Fibroblast of skin of scalp (primary cell): ENCODE data around the gene ZDHHC24.

Experiments
- DNase-seq: peaks from one replicate; pipeline ENCODE4 v3.0.0-alpha.2; 2013

Gene ZDHHC24

GRCh38 chr11:66564984-66565383 is 19.1 kb upstream of the ZDHHC24 start:
- DNase-seq = no peak

- no peak for DNase-seq
Observed at GRCh38 chr11:66564538-66564937, 18.7 kb upstream of the ZDHHC24 start.

GRCh38 chr11:66563832-66564231 is 18.0 kb upstream of the ZDHHC24 start:
- DNase-seq = no peak

- no peak for DNase-seq
Observed at GRCh38 chr11:66562907-66563583, 17.2 kb upstream of the ZDHHC24 start.

GRCh38 chr11:66562275-66562674 is 16.4 kb upstream of the ZDHHC24 start:
- no peak for DNase-seq

- DNase-seq = no peak
Observed at GRCh38 chr11:66561975-66562248, 16.1 kb upstream of the ZDHHC24 start.

GRCh38 chr11:66561178-66561974 is 15.5 kb upstream of the ZDHHC24 start:
- DNase-seq = no peak

- DNase-seq = no peak
Observed at GRCh38 chr11:66559866-66560676, 14.2 kb upstream of the ZDHHC24 start.

GRCh38 chr11:66559142-66559865 is 13.5 kb upstream of the ZDHHC24 start:
- peak; percentile 15 for DNase-seq

GRCh38 chr11:66557733-66558326 is 12.0 kb upstream of the ZDHHC24 start:
- DNase-seq = no peak

GRCh38 chr11:66556086-66556485 is 10.2 kb upstream of the ZDHHC24 start:
- DNase-seq = no peak

- DNase-seq = no peak
Observed at GRCh38 chr11:66555416-66555815, 9.6 kb upstream of the ZDHHC24 start.

GRCh38 chr11:66554602-66555001 is 8.8 kb upstream of the ZDHHC24 start:
- DNase-seq = no peak

- DNase-seq = no peak
Observed at GRCh38 chr11:66550887-66551286, 5.0 kb upstream of the ZDHHC24 start.

GRCh38 chr11:66549696-66550095 is 3.8 kb upstream of the ZDHHC24 start:
- DNase-seq = no peak

GRCh38 chr11:66548774-66549630 is 3.2 kb upstream of the ZDHHC24 start:
- DNase-seq = no peak

- DNase-seq = no peak
Observed at GRCh38 chr11:66548041-66548440, 2.2 kb upstream of the ZDHHC24 start.

- DNase-seq = no peak
Observed at GRCh38 chr11:66547662-66548009, 1.8 kb upstream of the ZDHHC24 start.

GRCh38 chr11:66546966-66547661 is 1.3 kb upstream of the ZDHHC24 start:
- DNase-seq = no peak

GRCh38 chr11:66546368-66546965 is 619 bp upstream of the ZDHHC24 start, which contains the start of gene ACTN3:
ACTN3 (plus strand) TSS chr11:66546903; CDS start chr11:66546938, 35 bp downstream.
- DNase-seq = peak; percentile 45
